Trophoblast cell (in vitro differentiated cells and primary cell): ENCODE measurements around the gene TNKS1BP1.
"Not testable (repeated sequence)": the region's sequence is repeated elsewhere in the genome, so short reads cannot be mapped to it uniquely, and the experiment has no call there.

Source experiments
- DNase-seq, 2 donors: peaks; one replicate each; pipeline ENCODE4 v3.0.0-alpha.2; 2016
- H2AFZ ChIP-seq: 2 replicates; pipeline ENCODE4 v1.6.1; 2013; ENCODE audit warnings: low read length, moderate library complexity, mild to moderate bottlenecking; ENCODE audit not compliant: insufficient read depth, poor library complexity
- H2AK5ac ChIP-seq: 2 replicates; pipeline ENCODE4 v1.6.1; 2013; ENCODE audit warnings: mild to moderate bottlenecking, low read length
- H2BK120ac ChIP-seq: 2 replicates; pipeline ENCODE4 v1.6.1; 2013; ENCODE audit warnings: low read length, mild to moderate bottlenecking, moderate library complexity; ENCODE audit not compliant: insufficient read depth, poor library complexity
- H2BK12ac ChIP-seq: 2 replicates; pipeline ENCODE4 v1.6.1; 2013; ENCODE audit warnings: mild to moderate bottlenecking, low read length, moderate library complexity
- H2BK5ac ChIP-seq: 2 replicates; pipeline ENCODE4 v1.6.1; 2013; ENCODE audit warnings: low read length, low read depth, moderate library complexity, mild to moderate bottlenecking; ENCODE audit not compliant: poor library complexity
- H3K14ac ChIP-seq: 2 replicates; pipeline ENCODE4 v1.6.1; 2013; ENCODE audit warnings: mild to moderate bottlenecking, low read length
- H3K18ac ChIP-seq: 2 replicates; pipeline ENCODE4 v1.6.1; 2013; ENCODE audit warnings: mild to moderate bottlenecking, low read length
- H3K23ac ChIP-seq: 2 replicates; pipeline ENCODE4 v1.6.1; 2013; ENCODE audit warnings: low read length
- H3K27ac ChIP-seq: 2 replicates; pipeline ENCODE4 v1.5.1; 2013; ENCODE audit warnings: low read depth, mild to moderate bottlenecking, inconsistent platforms, low read length, moderate library complexity
- H3K27me3 ChIP-seq: 2 replicates; pipeline ENCODE4 v1.6.1; 2013; ENCODE audit warnings: inconsistent platforms, mild to moderate bottlenecking, low read length, moderate library complexity; ENCODE audit not compliant: insufficient read depth
- H3K36me3 ChIP-seq, 2 experiments: 1 replicate in 1 of 2; 2 replicates in 1 of 2; pipeline ENCODE4 v1.6.1; 2013; ENCODE audit warnings: low read length in 2 of 2, mild to moderate bottlenecking in 2 of 2, moderate library complexity in 1 of 2; ENCODE audit not compliant: insufficient read depth in 2 of 2, control insufficient read depth in 1 of 2
- H3K4ac ChIP-seq: 2 replicates; pipeline ENCODE4 v1.6.1; 2013; ENCODE audit warnings: low read depth, mild to moderate bottlenecking, low read length, moderate library complexity
- H3K4me1 ChIP-seq, 2 experiments: 1 replicate in 1 of 2; 2 replicates in 1 of 2; pipeline ENCODE4 v1.6.1; 2013; ENCODE audit warnings: low read length in 2 of 2, mild to moderate bottlenecking in 2 of 2, moderate library complexity in 1 of 2; ENCODE audit not compliant: insufficient read depth in 2 of 2, control insufficient read depth in 1 of 2
- H3K4me2 ChIP-seq: 2 replicates; pipeline ENCODE4 v1.6.1; 2013; ENCODE audit warnings: inconsistent platforms, mild to moderate bottlenecking, low read length, moderate library complexity
- H3K4me3 ChIP-seq: 2 replicates; pipeline ENCODE4 v1.5.1; 2013; ENCODE audit warnings: mild to moderate bottlenecking, low read depth, low read length, inconsistent platforms
- H3K79me1 ChIP-seq: one replicate; pipeline ENCODE4 v1.6.1; 2013; ENCODE audit warnings: low read length
- H3K79me2 ChIP-seq: 2 replicates; pipeline ENCODE4 v1.6.1; 2013; ENCODE audit warnings: low read length, mild to moderate bottlenecking; ENCODE audit not compliant: control insufficient read depth, insufficient read depth, poor library complexity
- H3K9ac ChIP-seq: 2 replicates; pipeline ENCODE4 v1.6.1; 2013; ENCODE audit warnings: mild to moderate bottlenecking, low read length
- H3K9me3 ChIP-seq: 2 replicates; pipeline ENCODE4 v1.6.1; 2013; ENCODE audit warnings: low read depth, mild to moderate bottlenecking, control low read depth, inconsistent platforms, low read length; ENCODE audit not compliant: insufficient read depth
- H4K12ac ChIP-seq: 2 replicates; pipeline ENCODE4 v1.6.1; 2013; ENCODE audit warnings: low read depth, mild to moderate bottlenecking, low read length, moderate library complexity
- H4K8ac ChIP-seq: 2 replicates; pipeline ENCODE4 v1.6.1; 2013; ENCODE audit warnings: low read depth, mild to moderate bottlenecking, low read length, moderate library complexity
- H4K91ac ChIP-seq: one replicate; pipeline ENCODE4 v1.6.1; 2013; ENCODE audit warnings: low read depth, mild to moderate bottlenecking, low read length, moderate library complexity
- WGBS: extraction: QIAGEN DNeasy Blood & Tissue Kit; methylation state at CpG from one replicate; pipeline ENCODE4 v1.1.7; 2013; ENCODE audit warnings: missing lambda C conversion rate; ENCODE audit not compliant: insufficient read length, insufficient coverage; ENCODE audit errors: extremely low coverage; 5-methylcytosine and 5-hydroxymethylcytosine counted together

Gene TNKS1BP1

GRCh38 chr11:57340039-57340615 is 15.4 kb upstream of the TNKS1BP1 start:
- no peak overlapping the region for H4K12ac ChIP-seq

DNA sequence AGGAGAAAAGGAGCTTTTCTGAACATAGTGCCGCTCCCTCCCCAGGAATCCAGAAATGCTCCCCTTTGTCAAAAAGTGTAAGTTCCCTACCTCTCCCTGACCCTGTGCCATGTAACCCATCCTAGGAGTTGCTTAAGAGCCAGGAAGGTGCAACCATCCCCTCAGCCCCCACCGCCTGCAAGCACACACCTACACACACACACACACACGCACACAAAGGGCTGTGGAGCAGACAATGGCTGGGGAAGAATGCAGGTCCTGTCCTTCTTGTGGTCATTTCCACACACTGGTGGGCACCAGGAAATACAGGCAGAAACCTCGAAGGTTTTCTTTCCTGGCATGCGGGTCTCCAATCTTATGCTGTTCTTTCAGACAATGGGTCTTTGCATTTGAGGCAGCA is 14.6 kb upstream of the TNKS1BP1 start:
- no peak for DNase-seq
- no peaks in the 10 kb centered on the region for H3K27me3 ChIP-seq
- H3K27ac ChIP-seq: no peak overlapping the region
- peaks cover 9% of the 10 kb centered on the region for H3K79me1 ChIP-seq
- H3K23ac ChIP-seq: no peak overlapping the region
- no peak overlapping the region for H3K4me2 ChIP-seq
- no peak overlapping the region for H2AFZ ChIP-seq
- H2BK12ac ChIP-seq: no peak overlapping the region
- H3K4ac ChIP-seq: no peak overlapping the region
- H2AK5ac ChIP-seq: no peak overlapping the region
- peaks cover 2 to 3% of the 10 kb centered on the region in 2 experiments for H3K36me3 ChIP-seq
- H3K9me3 ChIP-seq: no peaks in the 10 kb centered on the region
- H3K4me3 ChIP-seq: no peak overlapping the region
- no peak overlapping the region for H3K9ac ChIP-seq
- no CpG with 5 or more reads among the region's 5 CpGs for WGBS
- H2BK120ac ChIP-seq: no peak overlapping the region
- H3K18ac ChIP-seq: no peak overlapping the region
- no peak overlapping the region for H3K14ac ChIP-seq
- H4K12ac ChIP-seq: no peak overlapping the region
- H2BK5ac ChIP-seq: no peak overlapping the region
- no peak overlapping the region for H4K91ac ChIP-seq
- peaks cover 14 to 18% of the 10 kb centered on the region in 2 experiments for H3K4me1 ChIP-seq
- H3K79me2 ChIP-seq: peaks cover 7% of the 10 kb centered on the region
- no peak overlapping the region for H4K8ac ChIP-seq

More at GRCh38 chr11:57340039-57340615, 15.4 kb upstream of the TNKS1BP1 start:
- H3K4me2 ChIP-seq: no peak overlapping the region
- peaks cover 10 to 11% of the 10 kb centered on the region in 2 experiments for H3K4me1 ChIP-seq
- H3K36me3 ChIP-seq: no peaks in the 10 kb centered on the region
- H3K27me3 ChIP-seq: no peaks in the 10 kb centered on the region
- H2BK12ac ChIP-seq: no peak overlapping the region
- no CpG with 5 or more reads among the region's 12 CpGs for WGBS
- H3K4ac ChIP-seq: no peak overlapping the region
- H3K18ac ChIP-seq: no peak overlapping the region
- no peak overlapping the region for H2BK5ac ChIP-seq
- H4K8ac ChIP-seq: no peak overlapping the region
- H3K79me1 ChIP-seq: peaks cover 7% of the 10 kb centered on the region
- H2AFZ ChIP-seq: no peak overlapping the region
- no peak overlapping the region for H3K14ac ChIP-seq
- DNase-seq: peak; percentile 9 to 26
- no peaks in the 10 kb centered on the region for H3K9me3 ChIP-seq
- H4K91ac ChIP-seq: no peak overlapping the region
- H3K79me2 ChIP-seq: peaks cover 2% of the 10 kb centered on the region
- H2AK5ac ChIP-seq: no peak overlapping the region
- H3K9ac ChIP-seq: peak overlapping the region; percentile 3
- no peak overlapping the region for H2BK120ac ChIP-seq
- no peak overlapping the region for H3K23ac ChIP-seq
- H3K4me3 ChIP-seq: no peak overlapping the region
- H3K27ac ChIP-seq: no peak overlapping the region

- H3K9me3 ChIP-seq: no peaks in the 10 kb centered on the region
- peaks cover 9% of the 10 kb centered on the region for H3K79me1 ChIP-seq
- no peak within 1 kb of the TSS for H3K9ac ChIP-seq
- H4K8ac ChIP-seq: no peak within 1 kb of the TSS
- H3K79me2 ChIP-seq: peaks cover 7% of the 10 kb centered on the region
- DNase-seq: no peak
- no peak within 1 kb of the TSS for H2BK120ac ChIP-seq
- H4K91ac ChIP-seq: no peak within 1 kb of the TSS
- H2AFZ ChIP-seq: no peak within 1 kb of the TSS
- no peaks in the 10 kb centered on the region for H3K27me3 ChIP-seq
- peaks cover 6 to 12% of the 10 kb centered on the region in 2 experiments for H3K36me3 ChIP-seq
- H3K4me1 ChIP-seq: peaks cover 14 to 18% of the 10 kb centered on the region in 2 experiments
- no peak within 1 kb of the TSS for H2AK5ac ChIP-seq
- H2BK5ac ChIP-seq: no peak within 1 kb of the TSS
- no peak within 1 kb of the TSS for H3K4me2 ChIP-seq
- H3K18ac ChIP-seq: no peak within 1 kb of the TSS
- H3K4ac ChIP-seq: no peak within 1 kb of the TSS
- no peak within 1 kb of the TSS for H3K4me3 ChIP-seq
- no CpG with 5 or more reads among the region's 4 CpGs for WGBS
- no peak within 1 kb of the TSS for H3K27ac ChIP-seq
- no peak within 1 kb of the TSS for H3K23ac ChIP-seq
- no peak within 1 kb of the TSS for H2BK12ac ChIP-seq
- H3K14ac ChIP-seq: no peak within 1 kb of the TSS
- H4K12ac ChIP-seq: no peak within 1 kb of the TSS
These were observed 13.4 kb upstream of the TNKS1BP1 start, which contains the start of gene P2RX3 for GRCh38 chr11:57338142-57338541. P2RX3 (plus strand) TSS chr11:57338352; CDS start chr11:57338551, 199 bp downstream.

DNA sequence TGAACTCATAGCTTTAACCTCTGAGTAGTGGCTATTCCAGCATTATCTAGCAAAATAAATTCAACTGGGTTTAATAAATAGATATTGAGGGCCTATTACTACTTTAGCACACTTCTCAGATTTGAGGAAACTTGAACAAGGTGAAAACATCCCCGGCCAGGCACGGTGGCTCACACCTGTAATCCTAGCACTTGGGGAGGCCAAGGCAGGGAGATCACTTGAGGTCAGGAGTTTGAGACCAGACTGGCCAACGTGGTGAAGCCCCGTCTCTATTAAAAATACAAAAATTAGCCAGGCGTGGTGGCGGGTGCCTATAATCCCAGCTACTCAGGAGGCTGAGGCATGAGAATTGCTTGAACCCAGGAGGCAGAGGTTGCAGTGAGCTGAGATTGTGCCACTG is 12.1 kb upstream of the TNKS1BP1 start:
- H3K79me1 ChIP-seq, H3K4me3 ChIP-seq, DNase-seq, H3K14ac ChIP-seq, H2AFZ ChIP-seq, H2BK12ac ChIP-seq, H3K79me2 ChIP-seq, H3K18ac ChIP-seq, H3K27me3 ChIP-seq, H3K9ac ChIP-seq, H4K91ac ChIP-seq, H2BK5ac ChIP-seq, H3K9me3 ChIP-seq, H3K4ac ChIP-seq, H4K8ac ChIP-seq, H3K4me2 ChIP-seq, H4K12ac ChIP-seq, H2BK120ac ChIP-seq, H2AK5ac ChIP-seq, H3K27ac ChIP-seq, H3K23ac ChIP-seq: not testable (repeated sequence)
- Histone ChIP-seq H3K36me3 (peaks cover 17 to 25% of the 10 kb centered on the region in 2 experiments), H3K4me1 (peaks cover 14 to 18% of the 10 kb centered on the region in 2 experiments)
- no CpG with 5 or more reads among the region's 6 CpGs for WGBS
